Measurements from ENCODE around the gene INPP5B. TPM values are rescaled to one million over a fixed set of nuclear protein-coding genes. Genes with fewer than 3 reads are reported as not detected.
A peak's percentile ranks its signal among the peaks of the same experiment; 100 is the strongest.

INPP5B gene
- total and polyA plus RNA-seq, 8 donors: 7.2 to 56.7 (median 9.5) TPM

- DNase-seq: peak in 1 of 2 donors; percentile 14
- intact Hi-C loops (cut with DNase I; ENCODE audit: low total_unique reads): no loop called here
- peaks cover 15 to 61% (median 50%) of the 10 kb centered on the region in 4 donors for H3K36me3 ChIP-seq
Observed at GRCh38 chr1:37814252-37814651, 132.6 kb downstream of the INPP5B start.

DNA sequence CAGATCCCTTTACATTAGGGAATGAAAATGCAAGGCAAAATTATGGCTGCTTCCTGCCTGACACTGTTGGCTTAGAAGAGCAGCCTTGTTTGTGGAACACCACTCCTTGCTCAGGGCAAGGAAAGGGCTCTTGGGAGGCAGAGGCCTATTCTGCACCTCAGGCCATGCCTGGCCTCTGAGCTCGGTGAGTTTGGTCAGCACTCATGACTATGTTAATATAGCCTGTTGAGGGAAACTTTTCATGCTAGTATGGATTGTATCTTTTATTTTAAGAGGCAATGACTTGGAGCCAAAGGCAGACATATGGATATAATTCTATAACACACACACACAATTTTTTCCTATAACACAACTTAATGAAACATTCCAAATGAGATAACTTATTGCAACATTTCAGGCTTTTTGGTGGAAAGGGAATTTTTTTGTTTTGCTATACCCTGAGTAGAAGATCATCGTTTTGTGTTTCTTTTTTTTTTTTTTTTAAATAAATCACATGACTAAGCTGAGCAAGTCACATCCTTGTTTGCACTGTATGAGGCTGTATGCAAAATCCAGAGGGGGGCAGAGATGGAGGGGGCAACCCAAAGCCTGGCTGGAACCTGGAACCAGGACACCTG is 133.2 kb downstream of the INPP5B start:
- Histone ChIP-seq H3K4me1 (peaks cover 17 to 46% (median 29%) of the 10 kb centered on the region in 4 donors), H3K9me3 (no peaks in the 10 kb centered on the region), H3K4me3 (no peak overlapping the region), H3K36me3 (peaks cover 15 to 55% (median 44%) of the 10 kb centered on the region in 4 donors), H3K27me3 (no peaks in the 10 kb centered on the region), H3K27ac (no peak overlapping the region)
- no peak for DNase-seq
- WGBS, 5 donors: 71 to 87% (median 82%) methylated on average over 2 of the region's 2 CpGs
- TF ChIP-seq POLR2A (IDR thresholded peaks at IDR 0.05): no peak
- no peak for TF ChIP-seq CTCF (IDR thresholded peaks at IDR 0.05)
- no peak for TF ChIP-seq EP300 (IDR thresholded peaks at IDR 0.05)
- intact Hi-C loops (cut with DNase I; ENCODE audit: low total_unique reads): no loop called here

More at GRCh38 chr1:37814252-37814651, 132.6 kb downstream of the INPP5B start:
- Histone ChIP-seq H3K9me3 (no peaks in the 10 kb centered on the region), H3K27ac (no peak overlapping the region), H3K27me3 (no peaks in the 10 kb centered on the region), H3K4me1 (peaks cover 11 to 39% (median 23%) of the 10 kb centered on the region in 4 donors), H3K4me3 (no peak overlapping the region)
- 89 to 93% (median 91%) methylated on average over 7 of the region's 7 CpGs for WGBS, 5 donors
- no peak for TF ChIP-seq POLR2AphosphoS5 (IDR thresholded peaks at IDR 0.05)
- no peak for TF ChIP-seq POLR2A (IDR thresholded peaks at IDR 0.05)
- no peak for TF ChIP-seq EP300 (IDR thresholded peaks at IDR 0.05)
- no peak for TF ChIP-seq CTCF (IDR thresholded peaks at IDR 0.05)

GRCh38 chr1:37811027-37811655 is 135.7 kb downstream of the INPP5B start:
- peaks cover 22 to 46% (median 33%) of the 10 kb centered on the region in 4 donors for H3K4me1 ChIP-seq

More at GRCh38 chr1:37811027-37811655, 135.7 kb downstream of the INPP5B start:
- no peaks in the 10 kb centered on the region for H3K9me3 ChIP-seq
- H3K36me3 ChIP-seq: peaks cover 21 to 38% (median 30%) of the 10 kb centered on the region in 4 donors
- no peak for TF ChIP-seq POLR2A (IDR thresholded peaks at IDR 0.05)
- TF ChIP-seq CTCF (IDR thresholded peaks at IDR 0.05): peak in 5 of 7 experiments; percentile 41 to 77 (median 76)
- TF ChIP-seq EP300 (IDR thresholded peaks at IDR 0.05): no peak
- peak in 1 of 3 donors; percentile 48 for TF ChIP-seq POLR2AphosphoS5 (IDR thresholded peaks at IDR 0.05)
- intact Hi-C loops (cut with DNase I; ENCODE audit: low total_unique reads): no loop called here
- H3K4me3 ChIP-seq: no peak overlapping the region
- H3K27me3 ChIP-seq: no peaks in the 10 kb centered on the region
- DNase-seq: peak; percentile 67 to 90
- peak overlapping the region in 1 of 5 donors; percentile 10 for H3K27ac ChIP-seq
- 27 to 36% (median 31%) methylated on average over 7 of the region's 7 CpGs for whole genome bisulfite sequencing, 5 donors

Small RNAs within 50 kb of the gene (small RNA-seq; reads per million reads assigned to genes)
- gene RF00017 (0 reads per million in 4 donors), gene RF00092 (0 reads per million in 4 donors), gene RNU6-510P (0 to 0.07 (median 0) reads per million in 4 donors), gene RNU6-584P (0 reads per million in 4 donors)

Other genes with a start within 250 kb of the INPP5B start
- 100 to 1,000 TPM in 1 of 5 donors, 1 to 10 TPM in 3, not detected in 1; 1.2 to 212 (median 2.3) TPM for gene EPHA10, start 181.9 kb downstream of the INPP5B start, total RNA-seq
- 1 to 10 TPM in 1 of 3 donors, under 1 TPM in 2; 0.18 to 2.1 (median 0.31) TPM for gene EPHA10, start 181.9 kb downstream of the INPP5B start, polyA plus RNA-seq
- gene MANEAL, start 153.2 kb downstream of the INPP5B start, total RNA-seq: 1 to 10 TPM in 4 of 5 donors, not detected in 1; 1.8 to 5.8 (median 3.8) TPM
- gene MANEAL, start 153.2 kb downstream of the INPP5B start, polyA plus RNA-seq: 1 to 10 TPM; 1.4 to 3.6 (median 2.2) TPM
- 100 to 1,000 TPM in 2 of 5 donors, 10 to 100 TPM in 2, 1 to 10 TPM in 1; 7.9 to 193 (median 46.7) TPM for gene C1orf122, start 139.3 kb downstream of the INPP5B start, total RNA-seq
- 10 to 100 TPM; 43.4 to 59.0 (median 59.0) TPM for gene C1orf122, start 139.3 kb downstream of the INPP5B start, polyA plus RNA-seq
- gene YRDC, start 138.8 kb downstream of the INPP5B start, total RNA-seq: 10 to 100 TPM in 3 of 5 donors, 1 to 10 TPM in 1, not detected in 1; 1.3 to 30.3 (median 15.5) TPM
- 10 to 100 TPM in 2 of 3 donors, 1 to 10 TPM in 1; 9.9 to 13.1 (median 10.4) TPM for gene YRDC, start 138.8 kb downstream of the INPP5B start, polyA plus RNA-seq
- 1 to 10 TPM; 1.2 to 5.4 (median 4.5) TPM for gene MTF1, start 87.5 kb downstream of the INPP5B start, total RNA-seq
- 1 to 10 TPM; 1.5 to 3.1 (median 2.4) TPM for gene MTF1, start 87.5 kb downstream of the INPP5B start, polyA plus RNA-seq
- 100 to 1,000 TPM in 1 of 5 donors, 10 to 100 TPM in 3, 1 to 10 TPM in 1; 8.2 to 102 (median 72.3) TPM for gene SF3A3, start 43.0 kb upstream of the INPP5B start, total RNA-seq
- 10 to 100 TPM; 17.1 to 19.9 (median 18.6) TPM for gene SF3A3, start 43.0 kb upstream of the INPP5B start, polyA plus RNA-seq
- gene FHL3, start 58.5 kb upstream of the INPP5B start, total RNA-seq: 10 to 100 TPM in 2 of 5 donors, 1 to 10 TPM in 2, under 1 TPM in 1; 0.58 to 30.4 (median 9.5) TPM
- gene FHL3, start 58.5 kb upstream of the INPP5B start, polyA plus RNA-seq: 10 to 100 TPM; 18.1 to 28.2 (median 21.7) TPM
- gene UTP11, start 65.7 kb upstream of the INPP5B start, total RNA-seq: 10 to 100 TPM in 3 of 5 donors, 1 to 10 TPM in 2; 1.4 to 43.7 (median 10.3) TPM
- gene UTP11, start 65.7 kb upstream of the INPP5B start, polyA plus RNA-seq: 10 to 100 TPM; 22.1 to 24.5 (median 23.1) TPM
- gene POU3F1, start 99.7 kb upstream of the INPP5B start, total RNA-seq: not detected
- under 1 TPM in 1 of 3 donors, not detected in 2; 0.20 TPM for gene POU3F1, start 99.7 kb upstream of the INPP5B start, polyA plus RNA-seq